Measurements from ENCODE around the gene AGRN.
"Not testable (repeated sequence)": the region's sequence is repeated elsewhere in the genome, so short reads cannot be mapped to it uniquely, and the experiment has no call there.

AGRN gene

GRCh38 chr1:1067860-1068516 lies 48.1 kb downstream of the AGRN start:
- DNase-seq = no peak

GRCh38 chr1:1068517-1069055 lies 48.7 kb downstream of the AGRN start:
- no peak for DNase-seq

DNA sequence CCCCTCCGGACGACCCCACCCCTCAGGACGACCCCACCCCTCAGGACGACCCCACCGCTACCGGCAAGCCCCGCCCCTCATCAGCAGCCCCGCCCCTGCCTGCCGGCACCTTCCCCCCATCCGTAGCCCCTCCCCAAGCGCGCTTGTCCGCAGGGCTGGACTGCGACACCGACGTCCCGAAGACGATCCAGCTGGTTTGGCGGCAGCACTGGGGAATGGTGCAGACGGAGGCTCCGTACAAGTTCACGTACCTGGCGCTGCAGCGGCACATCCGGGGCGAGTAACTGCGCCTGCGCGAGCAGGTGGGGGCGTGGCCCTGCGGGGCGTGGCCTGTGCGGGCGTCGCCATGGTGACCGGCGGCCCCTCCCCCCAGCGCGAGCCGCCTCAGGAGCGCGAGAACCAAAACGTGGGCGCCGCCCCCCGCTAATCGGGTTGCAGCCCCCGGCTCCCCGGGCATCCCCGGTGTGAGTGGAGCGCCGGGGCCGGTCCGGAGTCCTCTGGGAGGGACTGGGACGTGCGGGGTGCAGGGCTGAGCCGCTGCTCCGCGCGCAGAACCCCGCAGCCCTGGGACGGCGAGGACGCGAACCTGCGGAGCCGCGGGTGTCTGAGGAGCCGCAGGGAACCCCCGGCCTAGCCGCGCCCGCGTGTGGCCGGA lies 49.3 kb downstream of the AGRN start:
- peak; percentile 87 for DNase-seq

DNA sequence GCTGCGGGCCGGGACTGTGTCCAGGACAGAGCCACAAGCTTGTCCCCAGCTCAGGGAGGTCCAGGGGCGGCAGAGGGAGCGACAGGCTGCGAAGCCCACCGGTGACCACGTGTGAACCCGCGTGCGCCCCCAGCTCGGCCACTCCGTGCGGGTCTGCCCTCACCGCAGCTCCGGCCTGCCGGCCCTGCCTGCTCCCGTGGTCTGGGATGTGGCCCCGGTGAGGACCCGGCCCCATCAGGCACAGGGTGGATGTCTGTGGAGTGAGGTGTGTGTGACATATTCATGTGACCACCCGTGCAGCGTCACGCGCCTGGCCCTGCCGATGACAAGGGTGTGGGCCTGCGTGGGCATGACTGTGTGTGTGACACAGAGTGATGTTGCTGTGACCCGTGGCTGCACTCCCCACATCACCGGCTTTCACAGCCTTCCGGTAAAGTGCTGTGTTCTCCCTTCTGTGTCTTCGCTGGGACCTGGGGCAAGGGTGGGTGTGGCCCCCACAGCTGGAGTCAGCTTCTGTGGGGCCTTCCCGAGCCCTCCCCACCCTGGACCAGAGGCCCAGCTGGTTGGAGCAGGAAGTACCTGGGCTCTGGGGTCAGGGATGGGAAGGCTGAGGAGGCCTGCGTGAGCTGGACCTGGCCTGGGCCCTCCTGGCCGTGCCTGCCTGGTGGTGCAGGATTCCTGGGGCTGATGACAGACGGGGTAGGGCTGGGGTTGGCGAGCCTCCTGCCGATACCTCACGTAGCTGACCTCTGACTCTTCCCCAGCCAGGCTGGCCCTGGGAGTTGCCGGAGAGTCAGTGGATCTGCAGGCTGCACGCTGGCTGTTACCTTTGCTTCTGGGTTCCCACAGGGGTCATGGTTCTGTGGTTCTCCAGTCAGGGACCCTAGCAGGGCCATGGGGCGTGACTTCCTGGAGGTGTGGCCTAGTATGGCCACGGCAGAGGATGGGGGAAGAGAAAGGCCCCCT lies 50.1 kb downstream of the AGRN start:
- DNase-seq = no peak

DNA sequence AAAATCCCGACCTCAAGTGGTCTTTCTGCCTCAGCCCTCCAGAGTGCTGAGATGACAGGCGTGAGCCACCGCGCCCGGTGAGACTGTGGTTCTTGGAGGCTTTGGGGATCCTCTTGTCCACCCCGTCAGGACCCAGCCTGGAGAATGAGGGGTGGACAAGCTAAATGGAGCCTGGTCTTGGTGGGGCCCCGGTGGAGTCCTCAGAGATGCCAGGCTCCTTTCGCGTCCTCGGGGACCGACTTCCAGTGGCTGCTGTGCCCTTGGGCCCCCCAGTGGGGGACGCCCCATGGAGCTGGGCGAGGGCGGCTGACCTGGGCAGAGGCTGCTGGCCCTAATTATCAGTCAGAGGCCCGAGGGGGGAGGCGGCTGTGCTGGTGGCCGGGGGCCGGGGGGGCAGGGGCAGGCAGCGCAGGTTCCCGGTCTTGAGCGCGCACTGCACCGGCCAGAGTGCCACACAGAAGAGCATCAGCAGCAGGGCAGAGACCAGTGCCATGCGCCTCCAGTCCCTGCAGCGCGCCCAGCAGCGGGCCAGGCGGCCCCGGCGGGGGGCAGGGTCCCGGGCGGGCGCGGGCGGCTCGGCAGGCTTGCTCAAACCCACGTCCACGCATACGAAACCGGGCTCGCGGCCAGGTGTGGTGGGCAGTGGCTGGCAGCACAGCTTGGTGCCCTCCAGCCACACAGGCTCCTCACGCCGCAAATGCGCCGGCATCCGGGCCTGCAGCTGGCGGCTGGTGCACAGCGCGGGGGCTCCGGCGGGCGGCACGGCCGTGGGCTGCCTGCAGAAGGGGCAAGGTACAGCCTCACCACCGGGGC lies 51.8 kb downstream of the AGRN start:
- DNase-seq = no peak

GRCh38 chr1:1072299-1072848 lies 52.5 kb downstream of the AGRN start:
- DNase-seq = no peak

GRCh38 chr1:1072849-1073742 lies 53.2 kb downstream of the AGRN start:
- DNase-seq = no peak

- DNase-seq = no peak
Observed at GRCh38 chr1:1073743-1074587, 54.0 kb downstream of the AGRN start, which contains the start of gene RNF223. Gene RNF223 (minus strand): TSS chr1:1074306. CDS start chr1:1072566, 1,740 bp downstream.

GRCh38 chr1:1074631-1075147 lies 54.8 kb downstream of the AGRN start:
- no peak for DNase-seq

- no peak for DNase-seq
Observed at GRCh38 chr1:1075148-1075935, 55.4 kb downstream of the AGRN start.

GRCh38 chr1:1077396-1077795 lies 57.5 kb downstream of the AGRN start:
- DNase-seq = not testable (repeated sequence)

DNA sequence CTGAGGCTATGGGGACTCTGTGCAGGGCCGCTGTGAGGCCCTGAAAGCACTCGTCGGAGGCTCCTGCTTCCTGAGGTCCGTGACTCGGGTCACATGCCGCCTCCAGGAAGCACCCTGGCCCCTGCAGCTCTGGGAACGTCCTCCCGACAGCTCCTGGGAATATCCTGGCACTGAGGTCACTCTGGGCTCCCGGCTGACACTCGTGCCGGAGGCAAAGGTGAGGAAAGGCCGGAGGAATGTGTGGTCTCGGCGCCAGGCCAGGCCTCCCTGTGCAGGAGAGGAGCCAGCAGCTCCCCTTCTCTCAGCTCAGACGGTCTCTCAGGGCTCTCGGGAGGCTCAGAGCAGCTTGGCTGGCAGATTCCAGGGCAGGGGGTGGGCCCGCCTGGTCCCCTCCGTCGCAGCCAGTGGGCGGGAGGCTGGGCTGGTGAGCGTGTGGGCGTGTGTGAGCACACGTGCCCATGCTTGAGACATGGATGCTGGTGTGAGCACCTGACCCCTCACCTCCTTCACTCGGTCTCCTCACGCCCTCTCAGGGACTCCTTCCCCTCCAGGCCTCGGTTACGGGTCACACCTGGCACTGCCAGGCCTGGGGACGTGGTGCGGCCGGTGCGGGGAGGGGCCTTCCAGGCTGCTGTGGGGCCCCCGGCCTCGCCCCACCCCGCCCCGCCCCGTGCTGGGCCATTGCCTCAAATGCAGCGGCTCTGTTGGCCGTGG lies 59.6 kb downstream of the AGRN start:
- peak; percentile 59 for DNase-seq

- DNase-seq = peak; percentile 45
Observed at GRCh38 chr1:1080122-1080757, 60.3 kb downstream of the AGRN start.

- DNase-seq = no peak
Observed at GRCh38 chr1:1080951-1081310, 61.0 kb downstream of the AGRN start.

GRCh38 chr1:1081311-1082238 lies 61.7 kb downstream of the AGRN start:
- DNase-seq = peak; percentile 2

- DNase-seq = no peak
Observed at GRCh38 chr1:1082239-1082775, 62.4 kb downstream of the AGRN start.
